A549 (cell line): Measurements from ENCODE around the gene NANOGP8. TPM values are rescaled to one million over a fixed set of nuclear protein-coding genes. Genes with fewer than 3 reads are reported as not detected.

Source experiments
- ATAC-seq, 2 experiments: fragments of 200-7000 bp in 1 of 2; fragments of >200 bp in 1 of 2; cut with Nextera tagmentation in 1 of 2; cut with Tn5 transposase in 1 of 2; 3 replicates each; pipeline versions ENCODE4 v1.8.0 to v1.9.1; 2018 to 2020; ENCODE audit warnings: mild to moderate bottlenecking in 1 of 2, moderate library complexity in 1 of 2
- CTCF ChIA-PET: fragments of 300-600 bp; sonication (Branson Sonifier 250); formaldehyde crosslinking; extraction: SDS; loops from one replicate; lab custom pipeline; 2021; ENCODE audit warnings: antibody characterized with exemption, inconsistent platforms; lab: Yijun Ruan, JAX
- POLR2A ChIA-PET: fragments of 350-600 bp; formaldehyde crosslinking; extraction: SDS; loops from one replicate; lab custom pipeline; 2021; ENCODE audit warnings: antibody characterized with exemption, inconsistent platforms; lab: Yijun Ruan, JAX
- DNase-seq, 2 experiments: peaks; one replicate each; pipeline versions ENCODE4 v3.0.0 to v3.0.0-alpha.2; 2011 to 2016; ENCODE audit warnings: low read depth in 1 of 2, low spot score in 1 of 2
- FAIRE-seq: peaks from 2 replicates; lab custom pipeline; 2011; peaks lifted over from hg19 to GRCh38; lab: Jason Lieb, UNC
- H3K27ac ChIP-seq, 2 experiments: fragments of >200 bp; sonication (Bioruptor Twin); formaldehyde crosslinking; 3 replicates each; pipeline ENCODE4 v1.5.1; 2016 to 2017
- H3K4me1 ChIP-seq: fragments of >200 bp; sonication (Bioruptor Twin); formaldehyde crosslinking; 3 replicates; pipeline ENCODE4 v1.6.1; 2016
- H3K4me2 ChIP-seq: fragments of >200 bp; sonication (Bioruptor Twin); formaldehyde crosslinking; 3 replicates; pipeline ENCODE4 v1.6.1; 2016
- H3K4me3 ChIP-seq: fragments of >200 bp; sonication (Bioruptor Twin); formaldehyde crosslinking; 3 replicates; pipeline ENCODE4 v1.5.1; 2016
- H3K9me3 ChIP-seq: fragments of >200 bp; sonication (Bioruptor Twin); formaldehyde crosslinking; 3 replicates; pipeline ENCODE4 v1.6.1; 2016
- CHD4 ChIP-seq: fragments of 200-600 bp; sonication (generic); IDR thresholded peaks from 2 replicates; pipeline ENCODE4 v1.6.1; 2016; ENCODE audit warnings: antibody characterized with exemption, mild to moderate bottlenecking, borderline replicate concordance
- ESRRA ChIP-seq: fragments of 150-350 bp; IDR thresholded peaks from 2 replicates; pipeline ENCODE4 v1.6.1; 2014; ENCODE audit warnings: mild to moderate bottlenecking, low read length, borderline replicate concordance
- FOSL2 ChIP-seq, 2 experiments: fragments of 450-650 bp in 1 of 2; fragments of >200 bp in 1 of 2; sonication (Bioruptor Twin) in 1 of 2; formaldehyde crosslinking; IDR thresholded peaks; 2 replicates each; pipeline versions ENCODE4 v1.5.0 to v1.6.1; 2016 to 2020; ENCODE audit warnings: mild to moderate bottlenecking in 1 of 2, moderate library complexity in 1 of 2
- HDAC2 ChIP-seq: fragments of 200-600 bp; sonication (generic); IDR thresholded peaks from 2 replicates; pipeline ENCODE4 v1.6.1; 2016
- KDM1A ChIP-seq: fragments of 200-600 bp; sonication (generic); IDR thresholded peaks from 2 replicates; pipeline ENCODE4 v1.6.1; 2016; ENCODE audit warnings: low read depth, mild to moderate bottlenecking
- KDM5A ChIP-seq: fragments of 200-600 bp; sonication (generic); IDR thresholded peaks from 2 replicates; pipeline ENCODE4 v1.6.1; 2016; ENCODE audit warnings: antibody characterized with exemption, mild to moderate bottlenecking
- MAZ ChIP-seq: fragments of 150-350 bp; IDR thresholded peaks from 2 replicates; pipeline ENCODE4 v1.6.1; 2014; ENCODE audit warnings: antibody characterized with exemption, low read depth, low read length, borderline replicate concordance
- MYC ChIP-seq: IDR thresholded peaks from 2 replicates; pipeline ENCODE4 v1.6.1; 2012; ENCODE audit warnings: mild to moderate bottlenecking, inconsistent platforms, low read length, improper control_type of control experiment, borderline replicate concordance
- PHF8 ChIP-seq: fragments of 200-600 bp; sonication (generic); IDR thresholded peaks from 2 replicates; pipeline ENCODE4 v1.6.1; 2016; ENCODE audit warnings: low read depth, mild to moderate bottlenecking, antibody characterized with exemption, moderate library complexity, borderline replicate concordance
- RARB ChIP-seq: fragments of 250-450 bp; sonication (Bioruptor Pico); IDR thresholded peaks from 2 replicates; pipeline ENCODE4 v1.8.0; 2021; ENCODE audit warnings: mild to moderate bottlenecking, moderate library complexity
- RFX5 ChIP-seq: fragments of 450-650 bp; IDR thresholded peaks from 2 replicates; pipeline ENCODE4 v1.7.1; 2014; ENCODE audit warnings: antibody characterized with exemption, mild to moderate bottlenecking, moderate library complexity
- SMC3 ChIP-seq: fragments of >200 bp; sonication (Bioruptor Twin); formaldehyde crosslinking; IDR thresholded peaks from 3 replicates; pipeline ENCODE4 v1.6.1; 2018; ENCODE audit warnings: inconsistent platforms
- ZC3H11A ChIP-seq: fragments of 450-650 bp; IDR thresholded peaks from 2 replicates; pipeline ENCODE4 v1.6.1; 2014; ENCODE audit warnings: antibody characterized with exemption, mild to moderate bottlenecking
- ZFP36 ChIP-seq: fragments of 450-650 bp; IDR thresholded peaks from 2 replicates; pipeline ENCODE4 v1.6.1; 2014; ENCODE audit warnings: borderline replicate concordance; ENCODE audit not compliant: partially characterized antibody
- WGBS: methylation state at CpG from one replicate; pipeline ENCODE4 v1.1.6; 2017; ENCODE audit errors: missing lambda C conversion rate; 5-methylcytosine and 5-hydroxymethylcytosine counted together
- polyA plus RNA-seq, 4 experiments: library from polyadenylated mRNA; depleted of rRNA in 3 of 4; stranded (reverse); fragments of >200 nt; fragmentation: RNase III in 1 of 4; extraction: RNeasy Plus Mini Kit Qiagen cat#74134 plus additional on column Dnase treatment in 1 of 4; gene quantifications; 2 replicates in 3 of 4; 3 replicates in 1 of 4; pipeline ENCODE4 v1.2.3, GENCODE V29; 2011 to 2017
- TF ChIP-seq, protein P1 (sequence below): IDR thresholded peaks from 2 replicates; pipeline ENCODE4 v1.6.1; 2012
- TF ChIP-seq, protein P2 (sequence below): fragments of 200-600 bp; sonication (generic); IDR thresholded peaks from 2 replicates; pipeline ENCODE4 v1.6.1; 2016; ENCODE audit warnings: antibody characterized with exemption, mild to moderate bottlenecking, moderate library complexity
- TF ChIP-seq, protein P3 (sequence below): fragments of 250-450 bp; sonication (Bioruptor Pico); IDR thresholded peaks from 2 replicates; pipeline ENCODE4 v1.5.0; 2021; ENCODE audit warnings: mild to moderate bottlenecking, moderate library complexity, borderline replicate concordance
- TF ChIP-seq, protein P4 (sequence below): fragments of >200 bp; sonication (Bioruptor Twin); formaldehyde crosslinking; IDR thresholded peaks from 3 replicates; pipeline ENCODE4 v1.6.1; 2016

Gene NANOGP8
- polyA plus RNA-seq, 2 of the 4 experiments (the other 2 are of a cell fraction): not detected

DNA sequence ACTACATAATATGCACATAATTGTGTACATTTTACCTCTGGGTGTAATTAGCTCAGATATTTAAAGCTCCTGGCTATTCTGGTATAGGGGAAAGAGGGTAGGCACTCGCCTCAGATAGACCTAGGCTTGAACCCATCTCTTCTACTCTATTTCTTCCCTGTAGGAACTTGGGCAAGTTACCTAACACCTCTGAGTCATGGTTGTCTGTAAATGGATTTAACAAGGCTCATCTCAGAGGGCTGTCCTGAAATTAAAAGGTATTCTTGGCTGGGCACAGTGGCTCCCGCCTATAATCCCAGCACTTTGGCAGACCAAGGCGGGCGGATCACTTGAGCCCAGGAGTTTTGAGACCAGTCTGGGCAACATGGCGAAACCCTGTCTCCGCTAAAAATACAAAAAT, 30.7 kb downstream of the NANOGP8 start:
- Histone ChIP-seq H3K4me1 (no peaks in the 10 kb centered on the region), H3K27ac (no peak overlapping the region), H3K4me3 (no peak overlapping the region), H3K4me2 (no peak overlapping the region), H3K9me3 (no peaks in the 10 kb centered on the region)
- DNase-seq: no peak
- no peak for ATAC-seq
- ChIA-PET CTCF (interaction anchor here (1.8 kb wide), 1 partner anchor 25 kb away, joined by 4 read pairs; no protein-coding TSS in a partner anchor), POLR2A (no interaction called here)
- TF ChIP-seq, protein P1, sequence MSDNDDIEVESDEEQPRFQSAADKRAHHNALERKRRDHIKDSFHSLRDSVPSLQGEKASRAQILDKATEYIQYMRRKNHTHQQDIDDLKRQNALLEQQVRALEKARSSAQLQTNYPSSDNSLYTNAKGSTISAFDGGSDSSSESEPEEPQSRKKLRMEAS: no peak
- TF ChIP-seq ZC3H11A (no peak), RARB (CRISPR knock-in tag) (no peak), FOSL2 (IDR thresholded peaks at IDR 0.05) (no peak), FOSL2 (CRISPR knock-in tag; IDR thresholded peaks at IDR 0.05) (no peak), RFX5 (no peak), MAZ (no peak), KDM1A (no peak), MYC (no peak), KDM5A (no peak), PHF8 (no peak), SMC3 (no peak)
- TF ChIP-seq, protein P2, sequence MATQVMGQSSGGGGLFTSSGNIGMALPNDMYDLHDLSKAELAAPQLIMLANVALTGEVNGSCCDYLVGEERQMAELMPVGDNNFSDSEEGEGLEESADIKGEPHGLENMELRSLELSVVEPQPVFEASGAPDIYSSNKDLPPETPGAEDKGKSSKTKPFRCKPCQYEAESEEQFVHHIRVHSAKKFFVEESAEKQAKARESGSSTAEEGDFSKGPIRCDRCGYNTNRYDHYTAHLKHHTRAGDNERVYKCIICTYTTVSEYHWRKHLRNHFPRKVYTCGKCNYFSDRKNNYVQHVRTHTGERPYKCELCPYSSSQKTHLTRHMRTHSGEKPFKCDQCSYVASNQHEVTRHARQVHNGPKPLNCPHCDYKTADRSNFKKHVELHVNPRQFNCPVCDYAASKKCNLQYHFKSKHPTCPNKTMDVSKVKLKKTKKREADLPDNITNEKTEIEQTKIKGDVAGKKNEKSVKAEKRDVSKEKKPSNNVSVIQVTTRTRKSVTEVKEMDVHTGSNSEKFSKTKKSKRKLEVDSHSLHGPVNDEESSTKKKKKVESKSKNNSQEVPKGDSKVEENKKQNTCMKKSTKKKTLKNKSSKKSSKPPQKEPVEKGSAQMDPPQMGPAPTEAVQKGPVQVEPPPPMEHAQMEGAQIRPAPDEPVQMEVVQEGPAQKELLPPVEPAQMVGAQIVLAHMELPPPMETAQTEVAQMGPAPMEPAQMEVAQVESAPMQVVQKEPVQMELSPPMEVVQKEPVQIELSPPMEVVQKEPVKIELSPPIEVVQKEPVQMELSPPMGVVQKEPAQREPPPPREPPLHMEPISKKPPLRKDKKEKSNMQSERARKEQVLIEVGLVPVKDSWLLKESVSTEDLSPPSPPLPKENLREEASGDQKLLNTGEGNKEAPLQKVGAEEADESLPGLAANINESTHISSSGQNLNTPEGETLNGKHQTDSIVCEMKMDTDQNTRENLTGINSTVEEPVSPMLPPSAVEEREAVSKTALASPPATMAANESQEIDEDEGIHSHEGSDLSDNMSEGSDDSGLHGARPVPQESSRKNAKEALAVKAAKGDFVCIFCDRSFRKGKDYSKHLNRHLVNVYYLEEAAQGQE: no peak
- TF ChIP-seq, protein P3, sequence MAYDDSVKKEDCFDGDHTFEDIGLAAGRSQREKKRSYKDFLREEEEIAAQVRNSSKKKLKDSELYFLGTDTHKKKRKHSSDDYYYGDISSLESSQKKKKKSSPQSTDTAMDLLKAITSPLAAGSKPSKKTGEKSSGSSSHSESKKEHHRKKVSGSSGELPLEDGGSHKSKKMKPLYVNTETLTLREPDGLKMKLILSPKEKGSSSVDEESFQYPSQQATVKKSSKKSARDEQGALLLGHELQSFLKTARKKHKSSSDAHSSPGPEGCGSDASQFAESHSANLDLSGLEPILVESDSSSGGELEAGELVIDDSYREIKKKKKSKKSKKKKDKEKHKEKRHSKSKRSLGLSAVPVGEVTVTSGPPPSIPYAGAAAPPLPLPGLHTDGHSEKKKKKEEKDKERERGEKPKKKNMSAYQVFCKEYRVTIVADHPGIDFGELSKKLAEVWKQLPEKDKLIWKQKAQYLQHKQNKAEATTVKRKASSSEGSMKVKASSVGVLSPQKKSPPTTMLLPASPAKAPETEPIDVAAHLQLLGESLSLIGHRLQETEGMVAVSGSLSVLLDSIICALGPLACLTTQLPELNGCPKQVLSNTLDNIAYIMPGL (CRISPR knock-in tag): no peak
- FAIRE-seq: no peak
- 57% methylated on average over 6 of the region's 6 CpGs for WGBS

DNA sequence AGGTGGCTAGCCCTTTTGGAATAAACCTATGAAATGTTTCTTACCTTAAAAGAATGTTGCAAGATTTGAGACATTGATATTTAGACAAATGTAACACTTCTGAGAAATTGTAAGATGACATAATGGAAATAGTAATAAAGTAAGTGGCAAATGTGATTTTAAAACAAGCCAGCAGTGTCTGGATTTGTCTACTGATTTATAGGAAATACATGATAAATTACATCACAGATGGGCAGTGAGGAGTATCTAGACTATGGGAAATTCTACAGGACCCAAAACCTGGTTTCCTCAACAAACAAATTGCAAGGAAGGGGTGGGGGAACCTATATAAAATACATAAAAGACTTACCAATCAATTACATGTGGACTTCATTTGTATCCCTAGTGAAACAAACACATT, 37.1 kb downstream of the NANOGP8 start:
- TF ChIP-seq ZFP36: no peak
- TF ChIP-seq, protein P4, sequence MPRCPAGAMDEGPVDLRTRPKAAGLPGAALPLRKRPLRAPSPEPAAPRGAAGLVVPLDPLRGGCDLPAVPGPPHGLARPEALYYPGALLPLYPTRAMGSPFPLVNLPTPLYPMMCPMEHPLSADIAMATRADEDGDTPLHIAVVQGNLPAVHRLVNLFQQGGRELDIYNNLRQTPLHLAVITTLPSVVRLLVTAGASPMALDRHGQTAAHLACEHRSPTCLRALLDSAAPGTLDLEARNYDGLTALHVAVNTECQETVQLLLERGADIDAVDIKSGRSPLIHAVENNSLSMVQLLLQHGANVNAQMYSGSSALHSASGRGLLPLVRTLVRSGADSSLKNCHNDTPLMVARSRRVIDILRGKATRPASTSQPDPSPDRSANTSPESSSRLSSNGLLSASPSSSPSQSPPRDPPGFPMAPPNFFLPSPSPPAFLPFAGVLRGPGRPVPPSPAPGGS: no peak
- no peak for TF ChIP-seq CHD4
- no peak for TF ChIP-seq ESRRA
- TF ChIP-seq HDAC2: no peak
- POLR2A ChIA-PET: no interaction called here
- Histone ChIP-seq H3K4me2 (peak overlapping the region; percentile 3; the same call in 1 of the 3 replicates), H3K4me3 (no peak overlapping the region), H3K9me3 (no peaks in the 10 kb centered on the region), H3K4me1 (peaks cover 5% of the 10 kb centered on the region; the same call in 2 of the 3 replicates), H3K27ac (no peak overlapping the region)
- CTCF ChIA-PET: no interaction called here
- ATAC-seq: no peak
- FAIRE-seq: no peak
- DNase-seq: no peak
